HG02678 (cell line): ENCODE measurements around the gene TRIP11.
"Not testable (repeated sequence)": the region's sequence is repeated elsewhere in the genome, so short reads cannot be mapped to it uniquely, and the experiment has no call there.

Experiments
- ATAC-seq: cut with Tn5 transposase; IDR thresholded peaks from one replicate; pipeline ENCODE4 v1.9.1; 2021; ENCODE audit warnings: mild to moderate bottlenecking, moderate library complexity; ENCODE audit not compliant: unreplicated experiment

Gene TRIP11

DNA sequence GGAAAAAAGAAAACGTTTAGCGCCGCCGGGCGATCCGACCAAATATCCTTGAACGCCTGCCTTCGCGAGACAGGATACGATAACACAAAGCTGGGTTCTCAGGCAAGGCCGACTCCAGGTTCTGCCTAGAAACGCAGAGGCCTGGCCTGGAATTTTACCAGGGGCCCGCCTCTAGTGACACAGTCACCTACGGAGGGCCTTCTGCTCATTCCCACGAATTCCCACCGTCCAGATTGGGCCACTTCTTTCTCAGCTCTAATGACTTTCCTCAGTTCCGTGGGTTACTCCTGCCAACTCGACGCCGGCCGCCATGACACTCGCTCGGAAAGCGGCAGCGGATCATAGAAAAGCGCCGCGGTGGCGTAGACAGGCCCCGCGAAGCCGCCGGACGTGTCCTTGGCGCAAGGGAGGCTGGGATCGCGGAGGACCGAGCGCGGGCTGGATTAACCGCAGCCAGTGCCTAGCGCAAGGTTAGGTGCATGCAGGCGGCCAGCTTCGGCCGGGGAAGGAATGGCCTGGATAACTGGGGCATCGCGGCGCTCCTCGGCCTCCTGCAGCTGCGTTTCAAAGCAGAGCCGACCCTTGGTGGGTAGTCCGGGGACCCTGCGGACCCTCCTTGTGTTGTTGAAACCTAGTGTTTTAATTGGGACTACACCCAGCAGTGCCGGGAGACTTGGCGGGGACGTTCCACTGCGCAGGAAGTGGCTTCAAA, at the start of gene TRIP11:
TSS of gene TRIP11 (minus strand) at position 341 of the 712 bp plus-strand sequence. CDS start 374 bp downstream, outside the sequence.
- peak; percentile 97 for ATAC-seq

DNA sequence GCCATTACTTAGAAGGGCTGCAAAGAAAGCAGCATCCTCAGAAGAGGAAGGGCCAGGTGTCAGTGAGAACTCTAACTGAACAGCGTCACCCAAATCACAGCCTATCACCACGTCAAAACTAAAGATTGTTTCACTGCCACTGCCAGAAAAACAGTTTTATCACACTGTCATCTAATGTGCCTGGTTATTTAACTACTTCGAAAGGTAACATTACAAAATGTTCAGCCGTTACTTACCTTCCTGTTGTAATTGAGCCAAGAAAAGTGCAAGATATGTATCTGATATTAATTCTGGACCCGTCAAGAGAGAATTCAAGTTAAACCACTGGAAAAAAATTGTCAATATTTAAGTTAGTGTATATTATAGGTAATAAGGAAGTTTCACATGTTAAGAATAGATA, 48.6 kb upstream of the TRIP11 start:
- ATAC-seq = no peak

DNA sequence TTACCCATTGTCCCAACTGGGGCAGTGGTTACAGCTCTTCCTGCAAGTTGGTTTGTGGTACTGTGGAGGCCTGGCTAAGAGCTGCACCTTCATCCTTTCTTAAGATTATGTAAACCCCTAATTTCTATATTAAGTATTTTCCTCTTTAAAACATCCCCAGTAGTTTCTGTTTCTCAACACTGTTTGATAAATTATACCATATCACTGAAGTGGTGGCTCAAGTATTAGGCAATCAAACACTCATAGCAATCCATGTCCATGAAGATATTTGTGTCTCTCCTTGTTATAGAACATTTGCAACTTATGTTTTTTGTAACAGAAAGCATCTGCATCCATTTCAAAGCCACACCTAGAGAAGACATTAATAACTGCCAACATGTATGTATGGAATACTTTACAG, 34.7 kb upstream of the TRIP11 start:
- ATAC-seq = no peak

DNA sequence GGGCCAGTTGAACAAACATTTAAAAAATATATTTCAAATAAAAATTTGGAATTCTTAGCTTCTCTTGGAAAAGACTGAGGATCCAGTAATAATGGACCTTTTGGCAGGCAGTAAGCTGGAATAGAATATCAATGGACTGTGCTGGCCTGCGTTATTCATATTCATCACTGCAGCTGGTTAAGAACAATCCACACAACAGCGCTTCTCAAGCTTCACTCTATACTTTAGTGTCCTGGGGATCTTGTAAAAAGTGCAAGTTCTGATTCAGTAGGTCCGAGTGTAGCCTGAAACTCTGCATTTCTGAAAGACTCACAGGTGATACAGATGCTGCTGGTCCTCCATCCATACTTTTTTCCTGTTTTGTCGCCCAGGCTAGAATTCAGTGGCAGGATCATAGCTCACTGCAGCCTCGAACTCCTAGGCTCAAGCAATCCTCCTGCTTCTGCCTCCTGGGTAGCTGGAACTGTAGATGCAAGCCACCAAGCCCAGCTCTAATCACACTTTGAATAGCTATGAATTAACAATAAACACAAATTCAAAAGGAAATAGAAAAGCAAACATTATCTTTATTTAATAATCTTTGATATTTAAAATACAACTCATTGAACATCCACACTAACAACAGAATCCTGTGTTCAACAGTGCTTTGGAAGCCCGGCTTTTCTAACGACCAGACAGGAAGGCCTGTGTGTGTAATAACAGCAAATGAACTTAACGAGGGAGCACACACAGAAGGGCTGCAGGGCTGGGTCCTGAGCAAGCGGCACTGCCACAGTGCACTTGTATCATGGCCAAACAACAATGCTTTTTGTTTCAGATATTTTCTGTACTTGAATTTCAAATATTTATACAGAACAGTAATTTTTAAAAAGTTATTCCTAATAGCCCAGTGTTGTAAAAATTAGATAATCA, 18.4 kb upstream of the TRIP11 start:
- ATAC-seq = no peak

DNA sequence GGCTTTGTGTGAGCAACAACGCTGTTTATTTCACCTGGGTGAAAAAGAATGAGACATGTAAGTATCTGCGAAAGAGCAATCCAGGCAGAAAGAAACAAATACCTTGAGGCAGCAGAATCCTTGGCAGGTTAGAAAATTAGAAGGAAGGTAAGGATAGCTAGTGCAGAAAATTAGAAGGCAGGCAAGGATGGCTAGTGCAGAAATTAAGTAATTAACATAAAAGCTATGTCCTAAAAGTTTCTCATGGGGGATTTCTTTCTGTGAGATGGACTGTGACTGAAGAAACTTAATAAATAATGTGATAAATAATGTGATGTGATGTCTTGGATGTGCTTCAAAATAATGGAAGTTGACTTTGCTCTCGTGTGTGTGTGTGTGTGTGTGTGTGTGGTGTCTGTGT, 9.9 kb upstream of the TRIP11 start:
- ATAC-seq = no peak

DNA sequence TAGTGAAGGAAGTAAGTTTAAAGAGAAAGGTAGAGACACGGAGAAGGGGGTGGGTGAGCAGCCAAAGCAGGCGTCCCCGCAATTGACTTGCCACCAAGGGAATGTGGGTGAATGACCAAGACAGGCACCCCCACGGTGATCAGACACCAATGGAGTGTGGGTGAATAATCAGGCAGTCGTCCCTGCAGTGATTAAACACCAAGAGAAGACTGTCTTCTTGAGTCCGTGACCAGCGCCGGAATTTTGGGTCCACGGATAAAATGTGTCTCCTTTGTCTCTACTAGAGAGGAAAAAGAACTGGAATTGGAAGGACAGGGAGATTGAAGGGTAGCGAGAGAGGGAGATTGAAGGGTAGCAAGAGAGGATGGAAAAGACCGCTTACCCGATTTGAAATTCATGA, 9.4 kb upstream of the TRIP11 start:
- ATAC-seq = not testable (repeated sequence)

DNA sequence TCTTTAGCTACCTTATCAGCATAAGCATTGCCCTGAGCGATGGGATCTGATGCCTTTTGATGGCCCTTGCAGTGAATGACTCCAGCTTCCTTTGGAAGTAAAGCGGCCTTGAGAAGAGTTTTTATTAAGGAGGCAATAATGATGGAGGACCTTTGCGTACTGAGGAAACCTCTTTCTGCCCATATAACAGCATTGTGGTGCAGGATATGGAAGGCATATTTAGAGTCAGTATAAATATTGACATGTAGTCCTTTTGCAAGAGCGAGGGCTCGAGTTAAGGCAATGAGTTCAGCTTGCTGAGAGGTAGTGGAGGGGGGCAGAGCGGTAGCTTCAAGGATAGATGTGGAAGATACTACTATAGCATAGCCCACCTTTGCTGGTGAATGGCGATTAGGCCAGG, 6.0 kb upstream of the TRIP11 start:
- ATAC-seq = not testable (repeated sequence)

DNA sequence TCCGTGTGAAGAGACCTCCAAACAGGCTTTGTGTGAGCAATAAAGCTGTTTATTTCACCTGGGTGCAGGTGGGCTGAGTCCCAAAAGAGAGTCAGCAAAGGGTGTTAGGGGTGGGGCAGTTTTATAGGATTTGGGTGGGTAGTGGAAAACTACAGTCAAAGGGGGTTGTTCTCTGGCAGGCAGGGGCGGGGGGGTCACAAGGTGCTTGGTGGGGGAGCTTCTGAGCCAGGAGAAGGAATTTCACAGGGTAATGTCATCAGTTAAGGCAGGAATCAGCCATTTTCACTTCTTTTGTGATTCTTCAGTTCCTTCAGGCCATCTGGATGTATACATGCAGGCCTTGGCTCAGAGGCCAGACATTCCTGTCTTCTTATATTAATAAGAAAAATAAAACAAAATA, 1.9 kb upstream of the TRIP11 start:
- not testable (repeated sequence) for ATAC-seq

DNA sequence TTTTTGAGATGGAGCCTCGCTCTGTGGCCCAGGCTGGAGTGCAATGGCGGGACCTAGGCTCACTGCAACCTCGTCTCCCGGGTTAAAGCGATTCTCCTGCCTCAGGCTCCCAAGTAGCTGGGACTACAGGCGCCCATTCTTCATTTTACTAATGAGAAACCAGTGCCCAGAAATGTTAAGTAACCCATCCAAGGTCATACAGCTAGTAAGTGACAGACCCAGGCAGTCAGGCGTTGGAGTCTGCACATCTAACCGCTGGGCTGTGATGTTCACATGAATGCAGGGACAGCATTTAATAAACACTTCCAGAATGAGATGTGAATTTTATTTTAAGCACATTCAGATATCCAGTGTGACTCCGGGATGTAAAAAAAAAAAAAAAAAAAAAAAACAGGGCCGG, 1.3 kb upstream of the TRIP11 start:
- ATAC-seq = no peak

DNA sequence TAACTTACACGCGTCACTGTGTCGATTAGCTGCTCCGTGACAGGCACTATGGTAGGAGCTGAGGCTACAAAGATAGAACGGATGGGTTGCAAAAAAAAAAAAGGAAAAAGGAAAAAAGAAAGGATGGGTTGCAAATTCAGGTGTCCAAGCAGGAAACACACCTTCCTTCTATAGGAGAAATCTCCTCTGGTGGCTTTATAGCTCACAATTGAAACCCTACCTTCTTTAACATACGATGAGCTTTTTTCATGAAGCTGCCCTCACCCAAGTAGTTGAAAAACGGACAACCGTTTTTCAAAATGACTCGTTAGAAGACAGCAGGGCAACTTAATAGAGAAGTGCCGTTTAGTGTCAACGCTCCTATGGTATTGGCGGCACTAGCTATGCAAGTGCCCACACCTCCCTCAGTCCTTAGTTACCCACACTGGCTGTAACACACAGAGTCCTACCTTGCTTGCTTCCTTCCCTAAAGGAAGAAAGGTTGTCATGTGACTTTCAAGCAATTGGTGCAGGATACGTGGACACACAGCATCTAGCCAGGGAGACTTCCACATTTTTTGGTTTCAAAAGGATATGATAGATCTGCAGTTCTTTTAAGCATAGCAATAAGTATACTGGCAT, 682 bp upstream of the TRIP11 start:
- ATAC-seq = no peak

DNA sequence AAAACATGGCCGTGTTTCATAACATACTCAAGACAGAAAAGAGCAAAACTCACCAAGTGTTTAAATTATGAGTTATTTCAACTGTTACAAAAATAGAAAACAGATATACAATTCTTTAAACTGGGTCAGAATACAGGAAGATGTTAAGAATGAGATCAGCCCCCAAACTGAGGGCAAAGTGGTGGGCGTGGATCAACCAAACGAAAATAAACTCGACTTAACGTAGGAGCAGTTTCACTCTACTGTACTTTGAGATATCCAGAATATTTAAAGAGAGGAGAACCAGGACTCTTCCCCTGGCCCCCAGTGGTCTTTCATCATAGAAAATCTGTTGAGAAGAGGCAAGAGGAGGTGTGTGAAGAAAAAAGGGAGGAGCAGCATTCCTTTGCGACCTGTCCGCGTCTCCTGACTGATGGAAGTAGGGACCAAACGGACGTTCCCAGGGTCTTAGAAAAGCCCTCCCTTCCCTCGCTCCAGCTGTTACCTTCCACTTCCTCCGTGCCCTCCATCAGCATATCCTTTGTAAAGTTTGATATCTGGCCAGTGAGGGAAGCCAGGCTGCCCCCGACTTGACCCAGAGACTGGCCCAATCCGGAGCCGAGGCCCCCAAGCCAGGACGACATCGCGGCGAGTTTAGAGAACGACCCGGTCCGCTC, 668 bp downstream of the TRIP11 start:
- no peak for ATAC-seq

DNA sequence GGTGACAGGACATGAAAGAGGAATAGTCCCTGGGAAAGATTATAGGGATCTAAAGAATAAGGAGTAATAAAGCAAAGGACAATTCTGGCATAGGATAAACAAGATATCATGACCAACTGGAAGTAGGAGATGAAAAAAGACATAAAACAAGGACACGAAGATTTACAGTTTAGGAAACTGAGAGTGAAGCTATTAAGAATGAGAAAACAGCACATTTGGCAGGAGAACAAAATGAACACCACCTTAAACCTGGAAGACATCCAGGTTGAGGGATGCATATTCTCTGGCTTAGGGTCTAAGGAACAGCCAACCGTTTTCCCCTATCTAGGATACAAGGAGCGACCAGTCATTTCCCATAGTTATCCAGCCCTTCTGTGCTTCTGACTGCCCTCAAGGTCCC, 1.9 kb downstream of the TRIP11 start:
- no peak for ATAC-seq

DNA sequence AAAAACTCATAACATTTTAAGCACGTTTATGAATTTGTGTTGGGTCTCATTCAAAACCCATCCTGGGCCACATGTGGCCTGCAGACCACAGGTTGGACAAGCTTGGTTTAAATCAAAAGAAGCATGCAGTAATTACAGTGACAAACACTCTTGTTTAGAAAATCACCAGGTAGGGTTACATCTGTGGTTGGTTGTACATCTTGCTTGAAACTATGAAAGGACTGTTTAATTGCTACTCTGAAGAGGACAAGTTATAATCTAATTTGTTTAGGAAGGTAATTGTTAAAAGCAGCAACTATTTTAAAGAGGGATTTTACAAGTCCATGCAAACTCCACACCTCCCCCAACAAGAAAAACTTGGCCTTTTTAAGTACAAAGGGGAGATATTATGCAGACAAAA, 4.0 kb downstream of the TRIP11 start:
- ATAC-seq = no peak

DNA sequence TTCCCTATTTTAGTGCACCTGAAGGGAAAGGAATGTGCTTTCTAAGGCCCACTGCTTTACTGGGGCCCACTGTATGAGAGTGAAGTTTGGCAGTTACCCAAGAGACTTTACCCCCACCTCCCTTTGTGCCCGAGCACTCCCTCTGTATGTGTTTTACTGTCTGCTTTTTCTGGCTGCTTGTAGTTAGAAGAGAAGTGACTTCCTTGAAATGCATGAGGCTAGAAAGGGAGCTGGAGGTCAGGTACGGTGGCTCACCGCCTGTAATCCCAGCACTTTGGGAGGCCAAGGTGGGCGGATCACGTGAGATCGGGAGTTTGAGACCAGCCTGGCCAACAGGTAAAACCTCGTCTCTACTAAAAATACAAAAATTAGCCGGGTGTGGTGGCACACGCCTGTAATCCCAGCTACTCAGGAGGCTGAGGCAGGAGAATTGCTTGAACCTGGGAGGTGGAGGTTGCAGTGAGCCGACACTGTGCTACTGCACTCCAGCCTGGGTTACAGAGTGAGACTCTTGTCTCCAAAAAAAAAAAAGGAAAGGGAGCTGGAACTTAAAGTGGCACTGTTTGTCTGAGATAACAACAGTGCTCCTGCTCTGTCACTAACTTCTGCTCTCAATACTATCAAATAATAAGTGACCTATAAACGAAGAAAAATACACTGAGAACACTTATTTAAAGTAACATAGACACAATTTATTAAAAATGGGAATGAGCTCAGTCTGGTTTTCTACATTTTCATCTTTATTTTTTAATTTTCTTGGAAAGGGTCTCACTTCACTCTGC, 5.8 kb downstream of the TRIP11 start:
- no peak for ATAC-seq

DNA sequence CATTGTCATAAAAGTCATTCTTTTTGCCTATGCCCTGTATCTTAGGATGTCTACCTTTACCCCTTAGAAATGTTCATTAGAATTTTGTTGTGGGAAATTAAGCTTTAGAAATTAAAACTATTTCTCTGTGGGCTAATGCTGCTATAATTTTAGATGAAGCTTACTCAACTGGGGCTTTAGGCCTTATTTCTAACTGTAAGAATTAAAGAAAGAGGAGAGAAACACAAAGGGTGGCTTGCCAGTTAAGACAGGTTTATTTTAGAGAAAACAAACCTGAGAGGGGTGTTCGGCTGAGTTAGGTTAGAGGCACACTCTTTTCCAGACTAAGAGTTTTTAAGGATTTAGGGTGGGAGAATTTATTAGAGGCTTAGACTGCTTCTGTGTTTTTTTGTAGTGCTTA, 6.4 kb downstream of the TRIP11 start:
- ATAC-seq = no peak

DNA sequence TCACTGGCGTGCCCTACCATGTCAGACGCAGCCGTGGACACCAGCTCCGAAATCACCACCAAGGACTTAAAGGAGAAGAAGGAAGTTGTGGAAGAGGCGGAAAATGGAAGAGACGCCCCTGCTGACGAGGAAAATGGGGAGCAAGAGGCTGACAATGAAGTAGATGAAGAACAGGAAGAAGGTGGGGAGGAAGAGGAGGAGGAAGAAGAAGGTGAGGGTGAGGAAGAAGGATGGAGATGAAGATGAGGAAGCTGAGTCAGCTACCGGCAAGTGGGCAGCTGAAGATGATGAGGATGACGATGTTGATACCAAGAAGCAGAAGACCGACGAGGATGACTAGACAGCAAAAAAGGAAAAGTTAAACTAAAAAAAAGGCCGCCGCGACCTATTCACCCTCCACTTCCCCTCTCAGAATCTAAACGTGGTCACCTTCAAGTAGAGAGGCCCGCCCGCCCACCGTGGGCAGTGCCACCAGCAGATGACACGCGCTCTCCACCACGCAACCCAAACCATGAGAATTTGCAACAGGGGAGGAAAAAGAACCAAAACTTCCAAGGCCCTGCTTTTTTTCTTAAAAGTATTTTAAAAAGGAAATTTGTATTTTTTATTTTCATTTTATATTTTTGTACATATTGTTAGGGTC, 13.2 kb downstream of the TRIP11 start:
- no peak for ATAC-seq

DNA sequence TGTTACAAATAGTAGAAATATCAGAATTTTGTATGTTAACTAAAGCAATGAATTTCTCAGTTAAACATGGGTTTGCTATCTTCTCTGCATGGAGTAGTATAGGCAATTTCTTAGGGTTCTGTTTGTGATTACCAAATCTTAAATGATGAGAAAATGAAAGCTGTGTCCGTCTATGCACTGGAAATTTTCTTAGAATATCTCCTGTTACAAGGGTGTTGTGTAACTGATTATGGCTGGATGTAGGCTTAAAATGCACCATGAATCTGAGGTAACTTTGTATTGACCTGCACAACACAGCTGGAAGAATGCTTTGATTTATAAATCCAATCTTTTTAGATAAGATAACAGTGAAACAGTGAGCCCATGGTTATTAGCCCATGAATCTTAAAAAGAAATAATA, 17.8 kb downstream of the TRIP11 start:
- ATAC-seq = no peak

DNA sequence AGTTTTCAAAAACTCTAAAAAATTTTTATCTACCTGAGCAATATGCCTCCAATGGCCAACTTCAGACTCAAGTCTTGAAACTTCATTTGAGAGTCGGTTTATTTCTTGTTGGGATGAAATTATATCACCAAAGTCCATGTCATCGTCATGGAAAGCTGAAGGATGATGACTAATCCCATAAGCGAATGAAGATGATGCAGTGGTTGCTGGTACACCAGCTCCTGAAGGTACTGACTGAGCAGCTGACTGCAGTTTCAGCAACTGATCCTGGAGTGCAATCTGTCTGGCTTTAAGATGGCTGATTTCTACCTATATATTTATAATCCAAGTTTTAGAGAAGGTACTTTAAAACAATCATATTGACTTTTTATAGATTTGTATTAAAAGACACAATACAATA, 18.3 kb downstream of the TRIP11 start:
- no peak for ATAC-seq

DNA sequence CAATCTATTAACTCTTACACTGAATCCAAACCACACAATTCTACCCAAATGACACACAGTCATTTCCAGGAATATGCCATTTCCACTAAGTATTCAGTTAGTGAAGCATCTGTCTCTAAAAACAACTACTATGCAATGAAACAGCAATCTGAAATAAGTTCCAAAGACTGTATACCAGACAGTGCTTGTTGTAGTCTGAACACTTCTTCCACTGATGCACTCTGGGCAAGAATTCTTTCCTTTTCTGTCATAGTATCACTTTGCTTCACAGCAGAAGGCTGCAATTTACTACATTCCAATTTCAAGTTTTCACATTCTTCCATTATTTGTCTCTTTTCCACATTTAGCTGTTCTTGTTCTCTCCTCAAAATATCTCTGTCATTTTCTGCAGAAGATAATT, 25.8 kb downstream of the TRIP11 start:
- no peak for ATAC-seq
